ENCODE measurements around the gene VAV3. TPM values are rescaled to one million over a fixed set of nuclear protein-coding genes. Genes with fewer than 3 reads are reported as not detected.

The VAV3 gene
- total and polyA plus RNA-seq, 9 of the 15 experiments (the other 6 are each of a cell fraction or from before 2014, with no cell fraction given): not detected

DNA sequence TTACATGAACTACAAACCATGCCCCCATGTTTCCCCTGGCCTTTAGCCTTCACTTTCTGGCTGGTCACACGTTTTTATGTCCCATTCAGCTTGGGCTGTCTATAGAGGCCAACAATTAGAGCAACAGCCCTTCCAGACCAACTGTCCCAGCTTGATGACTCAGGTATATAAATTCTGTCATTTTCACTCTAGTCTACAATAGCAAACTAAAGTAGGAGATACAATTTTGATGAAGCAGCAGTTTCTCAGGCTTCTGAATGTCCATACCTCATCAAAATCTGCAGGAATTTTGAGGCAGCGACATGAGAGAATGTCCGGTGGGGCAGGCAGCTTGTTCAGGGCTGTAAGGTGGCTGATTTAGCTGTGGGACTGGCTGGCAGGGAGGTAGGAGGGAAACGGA is 45.6 kb upstream of the VAV3 start:
- H3K4me1 ChIP-seq (replicated peaks in 1 of 2; ENCODE audit: control insufficient read depth in 2 of 2, insufficient read depth in 2 of 2, low read length in 2 of 2): no peaks in the 10 kb centered on the region
- no peaks in the 10 kb centered on the region for H3K9me3 ChIP-seq (replicated peaks; ENCODE audit: control insufficient read depth, insufficient read depth, low read depth, low read length)
- no peak for TF ChIP-seq ZSCAN29 (IDR thresholded peaks at IDR 0.05)
- peak; percentile 72 for TF ChIP-seq MAFG (tag; conservative IDR thresholded peaks at IDR 0.05)
- TF ChIP-seq, protein P1, sequence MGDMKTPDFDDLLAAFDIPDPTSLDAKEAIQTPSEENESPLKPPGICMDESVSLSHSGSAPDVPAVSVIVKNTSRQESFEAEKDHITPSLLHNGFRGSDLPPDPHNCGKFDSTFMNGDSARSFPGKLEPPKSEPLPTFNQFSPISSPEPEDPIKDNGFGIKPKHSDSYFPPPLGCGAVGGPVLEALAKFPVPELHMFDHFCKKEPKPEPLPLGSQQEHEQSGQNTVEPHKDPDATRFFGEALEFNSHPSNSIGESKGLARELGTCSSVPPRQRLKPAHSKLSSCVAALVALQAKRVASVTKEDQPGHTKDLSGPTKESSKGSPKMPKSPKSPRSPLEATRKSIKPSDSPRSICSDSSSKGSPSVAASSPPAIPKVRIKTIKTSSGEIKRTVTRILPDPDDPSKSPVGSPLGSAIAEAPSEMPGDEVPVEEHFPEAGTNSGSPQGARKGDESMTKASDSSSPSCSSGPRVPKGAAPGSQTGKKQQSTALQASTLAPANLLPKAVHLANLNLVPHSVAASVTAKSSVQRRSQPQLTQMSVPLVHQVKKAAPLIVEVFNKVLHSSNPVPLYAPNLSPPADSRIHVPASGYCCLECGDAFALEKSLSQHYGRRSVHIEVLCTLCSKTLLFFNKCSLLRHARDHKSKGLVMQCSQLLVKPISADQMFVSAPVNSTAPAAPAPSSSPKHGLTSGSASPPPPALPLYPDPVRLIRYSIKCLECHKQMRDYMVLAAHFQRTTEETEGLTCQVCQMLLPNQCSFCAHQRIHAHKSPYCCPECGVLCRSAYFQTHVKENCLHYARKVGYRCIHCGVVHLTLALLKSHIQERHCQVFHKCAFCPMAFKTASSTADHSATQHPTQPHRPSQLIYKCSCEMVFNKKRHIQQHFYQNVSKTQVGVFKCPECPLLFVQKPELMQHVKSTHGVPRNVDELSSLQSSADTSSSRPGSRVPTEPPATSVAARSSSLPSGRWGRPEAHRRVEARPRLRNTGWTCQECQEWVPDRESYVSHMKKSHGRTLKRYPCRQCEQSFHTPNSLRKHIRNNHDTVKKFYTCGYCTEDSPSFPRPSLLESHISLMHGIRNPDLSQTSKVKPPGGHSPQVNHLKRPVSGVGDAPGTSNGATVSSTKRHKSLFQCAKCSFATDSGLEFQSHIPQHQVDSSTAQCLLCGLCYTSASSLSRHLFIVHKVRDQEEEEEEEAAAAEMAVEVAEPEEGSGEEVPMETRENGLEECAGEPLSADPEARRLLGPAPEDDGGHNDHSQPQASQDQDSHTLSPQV (IDR thresholded peaks at IDR 0.05): no peak
- TF ChIP-seq TCFL5 (CRISPR knock-in tag; conservative IDR thresholded peaks at IDR 0.05): no peak
- TF ChIP-seq ZNF316 (IDR thresholded peaks at IDR 0.05): peak; percentile 65
- TF ChIP-seq C11orf30 (IDR thresholded peaks at IDR 0.05; ENCODE audit: low read depth): peak; percentile 57
- TF ChIP-seq MAFF (IDR thresholded peaks at IDR 0.05; ENCODE audit: low read length): peak; percentile 27; the same call in 1 of the 2 replicates
- peak; percentile 34; the same call in 1 of the 2 replicates for TF ChIP-seq MAFK (IDR thresholded peaks at IDR 0.05; ENCODE audit: low read length)
- no peak for TF ChIP-seq SIX5 (IDR thresholded peaks at IDR 0.05; ENCODE audit: borderline replicate concordance in 1 of 2, insufficient read depth in 1 of 2, low read depth in 1 of 2, low read length in 2 of 2)
- TF ChIP-seq, protein P2, sequence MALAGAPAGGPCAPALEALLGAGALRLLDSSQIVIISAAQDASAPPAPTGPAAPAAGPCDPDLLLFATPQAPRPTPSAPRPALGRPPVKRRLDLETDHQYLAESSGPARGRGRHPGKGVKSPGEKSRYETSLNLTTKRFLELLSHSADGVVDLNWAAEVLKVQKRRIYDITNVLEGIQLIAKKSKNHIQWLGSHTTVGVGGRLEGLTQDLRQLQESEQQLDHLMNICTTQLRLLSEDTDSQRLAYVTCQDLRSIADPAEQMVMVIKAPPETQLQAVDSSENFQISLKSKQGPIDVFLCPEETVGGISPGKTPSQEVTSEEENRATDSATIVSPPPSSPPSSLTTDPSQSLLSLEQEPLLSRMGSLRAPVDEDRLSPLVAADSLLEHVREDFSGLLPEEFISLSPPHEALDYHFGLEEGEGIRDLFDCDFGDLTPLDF (CRISPR knock-in tag; IDR thresholded peaks at IDR 0.05): no peak
- TF ChIP-seq CHD1 (IDR thresholded peaks at IDR 0.05; ENCODE audit: low read length): no peak
- 0% methylated on average over 4 of the region's 4 CpGs for WGBS (ENCODE audit: insufficient coverage, low coverage, missing lambda C conversion rate)
- intact Hi-C loops (cut with micrococcal nuclease): no loop called here
- POLR2A ChIA-PET: no interaction called here
- no peaks in the 10 kb centered on the region for H3K36me3 ChIP-seq (ENCODE audit: control insufficient read depth, insufficient read depth, low read length)
- H3K9ac ChIP-seq (ENCODE audit: insufficient read depth in 1 of 2, low read depth in 2 of 2, low read length in 2 of 2): no peak overlapping the region
- no TSS peak for BruUV-seq (replicated peaks)
- no peak overlapping the region for H3K4me3 ChIP-seq
- no peak overlapping the region for H3K4me2 ChIP-seq (ENCODE audit: insufficient read depth, low read length)
- H2AFZ ChIP-seq (ENCODE audit: low read depth, low read length): no peak overlapping the region
- no peak for DNase-seq (ENCODE audit: extremely low read depth in 1 of 4, low spot score in 3 of 4)
- no peaks in the 10 kb centered on the region for H3K79me2 ChIP-seq (ENCODE audit: control insufficient read depth, insufficient read depth, low read length)
- H3K27ac ChIP-seq (ENCODE audit: extremely low read depth, low read depth, low read length): no peak overlapping the region
- CTCF ChIA-PET (ENCODE audit: low intra/inter-chr PET ratio): no interaction called here
- ATAC-seq: no peak
- in situ Hi-C loops (cut with MboI): no loop called here
- no peaks in the 10 kb centered on the region for H4K20me1 ChIP-seq (replicated peaks; ENCODE audit: control insufficient read depth, insufficient read depth, low read length)
- no peak for FAIRE-seq
- H3K27me3 ChIP-seq (ENCODE audit: control insufficient read depth in 2 of 2, insufficient read depth in 2 of 2, low read length in 2 of 2): no peaks in the 10 kb centered on the region; a peak in 1 of 5 replicates
- no peaks in the 10 kb centered on the region for H3K9me1 ChIP-seq (ENCODE audit: control insufficient read depth, insufficient read depth, low read length)
